Mucosa of descending colon (tissue), 3 donors: Measurements from ENCODE around the gene DOCK1. TPM values are rescaled to one million over a fixed set of nuclear protein-coding genes. Genes with fewer than 3 reads are reported as not detected.

Experiments used
- ATAC-seq: fragments of 200-7000 bp; cut with Tn5 transposase; one replicate; pipeline ENCODE4 v1.9.1; 2020; ENCODE audit warnings: mild to moderate bottlenecking, moderate library complexity
- DNase-seq, 3 donors: peaks; one replicate each; pipeline ENCODE4 v3.0.0-alpha.2; 2020
- H3K36me3 ChIP-seq: fragments of 200-600 bp; one replicate; pipeline ENCODE4 v1.8.0; 2021; ENCODE audit warnings: low read depth, mild to moderate bottlenecking
- H3K4me1 ChIP-seq: fragments of 200-600 bp; one replicate; pipeline ENCODE4 v1.8.0; 2021; ENCODE audit warnings: low read depth, mild to moderate bottlenecking
- H3K4me3 ChIP-seq: fragments of 200-600 bp; one replicate; pipeline ENCODE4 v1.8.0; 2021; ENCODE audit warnings: mild to moderate bottlenecking
- H3K9me3 ChIP-seq: fragments of 200-600 bp; one replicate; pipeline ENCODE4 v1.8.0; 2021; ENCODE audit warnings: mild to moderate bottlenecking
- intact Hi-C, 2 donors: fragments of 100-400 bp; cut with DNase I in 1 of 2; cut with micrococcal nuclease in 1 of 2; formaldehyde crosslinking; loops; one replicate each; pipeline versions ENCODE4 v1.11.0 to v1.11.1; 2022; cut with DNase I, micrococcal nuclease
- total RNA-seq, 3 donors: library from RNA; stranded (reverse); fragmentation: NEBNext Ultra II Directional in 2 of 3; extraction: Animal tissue kit (Norgen Biotek cat#: 25700) in 2 of 3; gene quantifications; one replicate each; pipeline versions ENCODE4 v1.2.1 to v1.2.4, GENCODE V29; 2021 to 2023
- TF ChIP-seq, protein P1 (sequence below): fragments of 200-600 bp; IDR thresholded peaks from one replicate; pipeline ENCODE4 v1.8.0; 2022; ENCODE audit warnings: antibody characterized with exemption, mild to moderate bottlenecking
- donor health status: DM: no; HTN: no; CAD: no; lungs with moderate emphysema.
- donor health status: DM: no; HTN: no; CAD: no.
- donor health status: DM: no; HTN: yes; CAD: no.

The DOCK1 gene
- total RNA-seq, 3 donors from 2014 or later = 56.5 to 103 (median 74.1) TPM

DNA sequence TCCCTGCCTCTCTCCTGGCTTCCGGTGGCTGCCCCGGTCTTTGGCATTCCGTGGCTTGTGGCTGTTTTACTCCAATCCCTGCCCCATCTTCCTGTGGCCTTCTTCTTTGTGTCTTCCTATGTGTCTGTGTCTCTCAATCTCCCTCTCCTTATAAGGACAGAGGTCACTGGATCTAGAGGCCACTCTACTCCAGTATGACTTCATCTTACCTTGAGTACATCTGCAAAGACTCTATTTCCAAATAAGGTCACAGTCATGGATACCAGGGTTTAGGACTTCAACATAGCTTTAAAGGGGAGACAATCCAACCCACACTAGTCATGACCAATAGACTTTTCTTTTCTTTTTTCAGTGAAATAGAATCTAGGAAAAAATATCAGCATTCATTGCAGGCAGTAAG lies 444.5 kb downstream of the DOCK1 start:
- Histone ChIP-seq H3K9me3 (no peaks in the 10 kb centered on the region), H3K4me1 (no peaks in the 10 kb centered on the region), H3K36me3 (no peaks in the 10 kb centered on the region), H3K4me3 (no peak overlapping the region)
- intact Hi-C loops = no loop called here
- DNase-seq = no peak
- no peak for ATAC-seq
- TF ChIP-seq, protein P1, sequence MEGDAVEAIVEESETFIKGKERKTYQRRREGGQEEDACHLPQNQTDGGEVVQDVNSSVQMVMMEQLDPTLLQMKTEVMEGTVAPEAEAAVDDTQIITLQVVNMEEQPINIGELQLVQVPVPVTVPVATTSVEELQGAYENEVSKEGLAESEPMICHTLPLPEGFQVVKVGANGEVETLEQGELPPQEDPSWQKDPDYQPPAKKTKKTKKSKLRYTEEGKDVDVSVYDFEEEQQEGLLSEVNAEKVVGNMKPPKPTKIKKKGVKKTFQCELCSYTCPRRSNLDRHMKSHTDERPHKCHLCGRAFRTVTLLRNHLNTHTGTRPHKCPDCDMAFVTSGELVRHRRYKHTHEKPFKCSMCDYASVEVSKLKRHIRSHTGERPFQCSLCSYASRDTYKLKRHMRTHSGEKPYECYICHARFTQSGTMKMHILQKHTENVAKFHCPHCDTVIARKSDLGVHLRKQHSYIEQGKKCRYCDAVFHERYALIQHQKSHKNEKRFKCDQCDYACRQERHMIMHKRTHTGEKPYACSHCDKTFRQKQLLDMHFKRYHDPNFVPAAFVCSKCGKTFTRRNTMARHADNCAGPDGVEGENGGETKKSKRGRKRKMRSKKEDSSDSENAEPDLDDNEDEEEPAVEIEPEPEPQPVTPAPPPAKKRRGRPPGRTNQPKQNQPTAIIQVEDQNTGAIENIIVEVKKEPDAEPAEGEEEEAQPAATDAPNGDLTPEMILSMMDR = no peak

DNA sequence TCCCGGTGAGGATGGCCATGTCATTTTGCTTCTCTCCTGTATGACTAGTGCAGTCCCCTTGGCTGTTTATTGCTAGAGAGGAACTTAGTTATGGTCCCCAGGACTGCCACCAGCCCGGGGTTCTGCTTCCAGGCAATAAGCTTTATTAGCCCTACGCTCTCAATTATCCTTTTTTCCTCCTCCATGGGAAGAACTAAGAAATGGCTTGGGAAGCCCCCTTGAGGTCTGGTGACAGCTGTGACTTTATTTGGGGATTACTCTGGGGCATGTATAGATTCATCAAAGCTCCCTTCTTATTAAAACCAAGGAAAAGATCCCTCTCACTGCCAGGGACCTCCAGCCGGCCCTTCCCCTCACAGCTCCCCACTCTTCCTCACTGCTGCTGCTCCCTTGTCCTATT lies 446.3 kb downstream of the DOCK1 start:
- TF ChIP-seq, protein P1 = no peak

DNA sequence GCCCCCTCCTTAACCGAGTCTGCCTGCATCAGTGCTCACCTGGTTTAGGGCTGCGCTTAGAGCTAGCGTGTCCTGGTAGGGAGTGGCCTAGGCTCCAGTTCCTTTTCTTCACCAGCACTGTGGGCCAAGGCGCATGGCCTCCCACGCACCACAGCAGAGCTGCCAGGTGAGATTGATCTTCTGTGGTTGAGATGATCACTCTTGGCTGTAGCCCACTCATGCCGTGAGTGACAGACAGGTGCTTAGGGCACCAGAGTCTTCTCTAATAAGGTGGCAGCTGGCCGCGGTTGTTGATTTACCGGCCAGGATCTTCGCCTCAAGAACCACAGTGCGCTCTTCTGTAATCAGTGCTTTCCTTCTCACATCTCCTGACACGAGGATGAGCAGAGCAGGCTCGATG lies 448.3 kb downstream of the DOCK1 start:
- TF ChIP-seq, protein P1 = no peak
- intact Hi-C loops = no loop called here
- H3K36me3 ChIP-seq = no peaks in the 10 kb centered on the region
- H3K9me3 ChIP-seq = no peaks in the 10 kb centered on the region
- no peak overlapping the region for H3K4me3 ChIP-seq
- no peaks in the 10 kb centered on the region for H3K4me1 ChIP-seq
- DNase-seq (no peak), ATAC-seq (no peak)

More for the DNA sequence above, 446.3 kb downstream of the DOCK1 start:
- DNase-seq (no peak), ATAC-seq (no peak)
- H3K36me3 ChIP-seq = no peaks in the 10 kb centered on the region
- no peaks in the 10 kb centered on the region for H3K9me3 ChIP-seq
- no peaks in the 10 kb centered on the region for H3K4me1 ChIP-seq
- H3K4me3 ChIP-seq = no peak overlapping the region
- intact Hi-C loops = no loop called here

DNA sequence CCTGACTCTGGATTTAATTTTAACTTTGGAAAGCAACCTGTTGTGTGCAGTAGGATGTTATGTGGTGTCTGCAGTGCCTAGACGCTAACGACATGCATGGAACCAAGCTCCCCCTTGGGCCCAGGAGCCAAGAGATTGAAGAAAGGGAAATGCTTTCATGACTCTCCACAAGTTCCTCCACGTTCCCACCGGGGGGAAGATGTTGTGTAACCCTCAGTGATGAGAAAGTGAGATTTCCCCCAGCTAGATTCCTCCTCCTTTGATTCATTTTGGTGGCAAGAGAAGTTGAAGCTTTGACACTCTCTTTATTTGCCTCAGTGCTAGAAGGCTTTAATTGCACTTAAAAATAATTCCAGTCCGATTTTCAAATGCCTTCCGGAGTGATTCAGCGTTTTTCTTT lies 449.0 kb downstream of the DOCK1 start:
- ATAC-seq = no peak
- TF ChIP-seq, protein P1 = no peak
- no peak overlapping the region for H3K4me3 ChIP-seq
- no peak for DNase-seq
- intact Hi-C loops = no loop called here
- H3K36me3 ChIP-seq = no peaks in the 10 kb centered on the region
- H3K4me1 ChIP-seq = no peaks in the 10 kb centered on the region
- H3K9me3 ChIP-seq = no peaks in the 10 kb centered on the region

DNA sequence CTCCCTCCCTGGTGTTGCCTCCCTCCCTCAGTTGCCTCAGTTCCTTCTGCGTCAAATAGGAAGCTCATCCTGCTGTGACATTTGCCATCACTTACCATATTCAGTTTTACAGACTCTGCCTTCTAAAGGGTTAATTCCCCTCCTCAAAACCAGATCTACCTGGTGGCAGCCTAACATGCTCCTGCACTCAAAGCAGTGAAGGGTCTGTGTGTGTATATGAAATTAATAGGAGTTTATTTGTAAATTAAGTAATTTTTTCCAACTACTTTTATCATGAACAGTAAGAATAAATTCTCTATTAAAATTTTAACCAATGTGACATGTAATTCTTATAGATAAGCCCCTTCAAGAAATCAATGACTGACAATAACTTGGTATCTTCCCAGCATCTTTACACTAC lies 449.8 kb downstream of the DOCK1 start:
- no peak overlapping the region for H3K4me3 ChIP-seq
- intact Hi-C loops = no loop called here
- TF ChIP-seq, protein P1 = no peak
- DNase-seq (no peak), ATAC-seq (no peak)
- no peaks in the 10 kb centered on the region for H3K4me1 ChIP-seq
- no peaks in the 10 kb centered on the region for H3K9me3 ChIP-seq
- H3K36me3 ChIP-seq = no peaks in the 10 kb centered on the region

DNA sequence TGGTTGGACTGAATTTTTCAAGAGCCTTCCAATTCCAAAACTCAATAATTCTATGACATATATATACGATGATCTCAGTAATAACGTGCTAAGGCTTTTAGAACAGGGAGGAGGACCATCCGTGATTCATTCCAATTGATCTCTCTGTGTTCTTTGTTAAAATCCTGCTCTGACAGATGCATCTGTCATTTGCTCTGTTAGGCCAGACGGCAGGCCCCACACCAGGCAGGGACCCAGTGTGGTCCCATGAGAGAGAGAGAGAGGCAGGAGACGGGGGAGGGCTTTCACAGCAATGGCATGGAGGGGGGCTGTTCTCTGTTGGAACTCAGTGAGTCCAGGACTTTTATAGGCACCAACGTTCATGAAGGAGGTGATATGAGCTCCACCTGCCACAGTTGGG lies 451.1 kb downstream of the DOCK1 start:
- ATAC-seq = no peak
- no peaks in the 10 kb centered on the region for H3K9me3 ChIP-seq
- H3K36me3 ChIP-seq = no peaks in the 10 kb centered on the region
- intact Hi-C loops = no loop called here
- no peak for DNase-seq
- H3K4me3 ChIP-seq = no peak overlapping the region
- H3K4me1 ChIP-seq = no peaks in the 10 kb centered on the region
- TF ChIP-seq, protein P1 = no peak
